HepG2 (cell line): ENCODE data around the gene SMC1B. TPM values are rescaled to one million over a fixed set of nuclear protein-coding genes. Genes with fewer than 3 reads are reported as not detected.
A peak's percentile ranks its signal among the peaks of the same experiment; 100 is the strongest.

ENCODE experiments used
- ATF2 ChIP-seq: sonication (generic); formaldehyde crosslinking; IDR thresholded peaks from 2 replicates; pipeline ENCODE4 v1.4.0; 2020; ENCODE audit warnings: missing genetic modification reagents
- CAMTA2 ChIP-seq: sonication (generic); formaldehyde crosslinking; IDR thresholded peaks from 2 replicates; pipeline ENCODE4 v1.4.0; 2020; ENCODE audit warnings: mild to moderate bottlenecking, missing genetic modification reagents, borderline replicate concordance
- FOXA3 ChIP-seq: IDR thresholded peaks from 2 replicates; pipeline ENCODE4 v1.6.1; 2016; ENCODE audit warnings: missing genetic modification reagents, missing compliant biosample characterization
- GMEB1 ChIP-seq: sonication (generic); formaldehyde crosslinking; IDR thresholded peaks from 2 replicates; pipeline ENCODE4 v1.5.1; 2020; ENCODE audit warnings: missing genetic modification reagents, mild to moderate bottlenecking, borderline replicate concordance
- HNF4G ChIP-seq, 2 experiments: sonication (generic) in 1 of 2; formaldehyde crosslinking in 1 of 2; IDR thresholded peaks; 2 replicates each; pipeline versions ENCODE4 v1.4.0 to v1.6.1; 2011 to 2020; ENCODE audit warnings: borderline replicate concordance in 2 of 2, low read depth in 2 of 2, mild to moderate bottlenecking in 2 of 2, low read length in 1 of 2, missing genetic modification reagents in 1 of 2, moderate library complexity in 1 of 2
- KLF6 ChIP-seq: IDR thresholded peaks from 2 replicates; pipeline ENCODE4 v1.8.0; 2016; ENCODE audit warnings: missing biosample characterization, missing genetic modification reagents
- NBN ChIP-seq: fragments of 450-650 bp; conservative IDR thresholded peaks from 2 replicates; pipeline ENCODE4 v1.6.1; 2017
- PHB2 ChIP-seq: fragments of 450-650 bp; IDR thresholded peaks from 2 replicates; pipeline ENCODE4 v1.6.1; 2018; ENCODE audit not compliant: partially characterized antibody
- POLR2AphosphoS5 ChIP-seq: IDR thresholded peaks from 2 replicates; pipeline ENCODE4 v1.6.1; 2012; ENCODE audit warnings: low read depth, low read length
- TEAD3 ChIP-seq: optimal IDR thresholded peaks from 2 replicates; pipeline ENCODE3; 2016; ENCODE audit warnings: borderline replicate concordance
- ZFP1 ChIP-seq: IDR thresholded peaks from 2 replicates; pipeline ENCODE4 v1.6.1; 2016
- ZFP36 ChIP-seq: fragments of 150-350 bp; IDR thresholded peaks from 2 replicates; pipeline ENCODE4 v1.6.1; 2018; ENCODE audit warnings: borderline replicate concordance, low read length, low read depth; ENCODE audit not compliant: partially characterized antibody
- ZNF30 ChIP-seq: sonication (generic); formaldehyde crosslinking; IDR thresholded peaks from 2 replicates; pipeline ENCODE4 v1.5.0; 2020; ENCODE audit warnings: mild to moderate bottlenecking, missing genetic modification reagents
- ZNF451 ChIP-seq: sonication (generic); formaldehyde crosslinking; IDR thresholded peaks from 2 replicates; pipeline ENCODE4 v1.5.0; 2020; ENCODE audit warnings: mild to moderate bottlenecking, missing genetic modification reagents
- ZNF484 ChIP-seq: sonication (generic); formaldehyde crosslinking; IDR thresholded peaks from 2 replicates; pipeline ENCODE4 v1.5.1; 2020; ENCODE audit warnings: mild to moderate bottlenecking, low read depth, missing genetic modification reagents, borderline replicate concordance
- ZNF512 ChIP-seq: sonication (generic); formaldehyde crosslinking; IDR thresholded peaks from 2 replicates; pipeline ENCODE4 v1.4.0; 2020; ENCODE audit warnings: mild to moderate bottlenecking, missing genetic modification reagents
- ZNF670 ChIP-seq: sonication (generic); formaldehyde crosslinking; IDR thresholded peaks from 2 replicates; pipeline ENCODE4 v1.8.0; 2022; ENCODE audit warnings: mild to moderate bottlenecking, missing genetic modification reagents, borderline replicate concordance
- ZNF839 ChIP-seq: sonication (generic); formaldehyde crosslinking; IDR thresholded peaks from 2 replicates; pipeline ENCODE4 v1.4.0; 2020; ENCODE audit warnings: missing genetic modification reagents, mild to moderate bottlenecking, borderline replicate concordance
- polyA plus RNA-seq, 8 experiments: library from polyadenylated mRNA; depleted of rRNA in 3 of 8; stranded (reverse) in 7 of 8; unstranded in 1 of 8; fragments of >200 nt; fragmentation: Illumina TruSeq in 4 of 8; extraction: Trizol in 4 of 8; gene quantifications; 2 replicates each; pipeline versions ENCODE4 v1.2.1 to v1.2.3, GENCODE V29; 2011 to 2016; ENCODE audit warnings: low read depth in 4 of 8, missing spikeins in 1 of 8, mixed read lengths in 1 of 8; ENCODE audit not compliant: insufficient read depth in 1 of 8
- total RNA-seq, 5 experiments: library from RNA; depleted of rRNA; stranded (reverse); fragments of >200 nt; fragmentation: Illumina TruSeq; extraction: Trizol; gene quantifications; 2 replicates each; pipeline ENCODE4 v1.2.3, GENCODE V29; 2016; ENCODE audit warnings: low read depth in 1 of 5
- TF ChIP-seq, protein P1 (sequence below): sonication (generic); formaldehyde crosslinking; IDR thresholded peaks from 2 replicates; pipeline ENCODE4 v1.5.0; 2020; ENCODE audit warnings: mild to moderate bottlenecking, missing genetic modification reagents, borderline replicate concordance
- TF ChIP-seq, protein P2 (sequence below): sonication (generic); formaldehyde crosslinking; IDR thresholded peaks from 2 replicates; pipeline ENCODE4 v1.4.0; 2020; ENCODE audit warnings: missing genetic modification reagents

Gene SMC1B
- total and polyA plus RNA-seq, 2 of the 13 experiments (the other 11 are each of a cell fraction or from before 2014, with no cell fraction given) = not detected

DNA sequence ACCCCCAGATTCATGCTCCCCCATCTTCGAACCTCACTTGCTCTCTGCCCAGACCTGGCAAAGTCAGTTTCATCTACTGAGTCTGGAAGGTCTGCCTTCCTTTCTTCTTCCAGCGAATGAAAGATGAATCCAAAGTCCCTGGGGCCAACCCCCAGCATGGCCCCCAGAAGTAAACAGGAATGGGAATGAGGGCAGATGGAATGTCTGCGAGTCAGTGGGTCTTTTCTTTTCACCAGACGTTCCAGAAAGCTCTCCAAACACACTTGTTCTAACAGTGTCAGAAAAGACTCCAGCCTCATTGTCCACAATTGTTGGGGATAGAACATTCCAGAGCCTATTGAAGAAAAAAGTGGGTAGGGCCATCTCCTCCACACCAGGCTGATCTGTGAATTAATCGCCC, 28.7 kb upstream of the SMC1B start (continued):
- TF ChIP-seq, protein P1, sequence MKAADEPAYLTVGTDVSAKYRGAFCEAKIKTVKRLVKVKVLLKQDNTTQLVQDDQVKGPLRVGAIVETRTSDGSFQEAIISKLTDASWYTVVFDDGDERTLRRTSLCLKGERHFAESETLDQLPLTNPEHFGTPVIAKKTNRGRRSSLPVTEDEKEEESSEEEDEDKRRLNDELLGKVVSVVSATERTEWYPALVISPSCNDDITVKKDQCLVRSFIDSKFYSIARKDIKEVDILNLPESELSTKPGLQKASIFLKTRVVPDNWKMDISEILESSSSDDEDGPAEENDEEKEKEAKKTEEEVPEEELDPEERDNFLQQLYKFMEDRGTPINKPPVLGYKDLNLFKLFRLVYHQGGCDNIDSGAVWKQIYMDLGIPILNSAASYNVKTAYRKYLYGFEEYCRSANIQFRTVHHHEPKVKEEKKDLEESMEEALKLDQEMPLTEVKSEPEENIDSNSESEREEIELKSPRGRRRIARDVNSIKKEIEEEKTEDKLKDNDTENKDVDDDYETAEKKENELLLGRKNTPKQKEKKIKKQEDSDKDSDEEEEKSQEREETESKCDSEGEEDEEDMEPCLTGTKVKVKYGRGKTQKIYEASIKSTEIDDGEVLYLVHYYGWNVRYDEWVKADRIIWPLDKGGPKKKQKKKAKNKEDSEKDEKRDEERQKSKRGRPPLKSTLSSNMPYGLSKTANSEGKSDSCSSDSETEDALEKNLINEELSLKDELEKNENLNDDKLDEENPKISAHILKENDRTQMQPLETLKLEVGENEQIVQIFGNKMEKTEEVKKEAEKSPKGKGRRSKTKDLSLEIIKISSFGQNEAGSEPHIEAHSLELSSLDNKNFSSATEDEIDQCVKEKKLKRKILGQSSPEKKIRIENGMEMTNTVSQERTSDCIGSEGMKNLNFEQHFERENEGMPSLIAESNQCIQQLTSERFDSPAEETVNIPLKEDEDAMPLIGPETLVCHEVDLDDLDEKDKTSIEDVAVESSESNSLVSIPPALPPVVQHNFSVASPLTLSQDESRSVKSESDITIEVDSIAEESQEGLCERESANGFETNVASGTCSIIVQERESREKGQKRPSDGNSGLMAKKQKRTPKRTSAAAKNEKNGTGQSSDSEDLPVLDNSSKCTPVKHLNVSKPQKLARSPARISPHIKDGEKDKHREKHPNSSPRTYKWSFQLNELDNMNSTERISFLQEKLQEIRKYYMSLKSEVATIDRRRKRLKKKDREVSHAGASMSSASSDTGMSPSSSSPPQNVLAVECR (CRISPR knock-in tag) = no peak
- TF ChIP-seq ZNF484 (CRISPR knock-in tag) = no peak
- TF ChIP-seq FOXA3 (CRISPR knock-in tag) = peak; percentile 80
- TF ChIP-seq ZNF451 = no peak
- TF ChIP-seq ZFP1 (CRISPR knock-in tag) = no peak
- TF ChIP-seq POLR2AphosphoS5 = no peak
- TF ChIP-seq ZNF30 (CRISPR knock-in tag) = no peak
- no peak for TF ChIP-seq KLF6 (CRISPR knock-in tag)
- peak; percentile 68 for TF ChIP-seq TEAD3 (CRISPR knock-in tag)
- TF ChIP-seq ATF2 (CRISPR knock-in tag) = no peak
- no peak for TF ChIP-seq ZNF839 (CRISPR knock-in tag)
- no peak for TF ChIP-seq GMEB1 (CRISPR knock-in tag)
- no peak for TF ChIP-seq ZFP36
- no peak for TF ChIP-seq ZNF512 (CRISPR knock-in tag)
- no peak for TF ChIP-seq CAMTA2
- TF ChIP-seq PHB2 = no peak
- TF ChIP-seq ZNF670 (CRISPR knock-in tag) = no peak
- no peak for TF ChIP-seq NBN
- TF ChIP-seq HNF4G (IDR thresholded peaks at IDR 0.05; ENCODE audit: borderline replicate concordance, low read depth, low read length) = peak; percentile 49
- TF ChIP-seq HNF4G (CRISPR knock-in tag; IDR thresholded peaks at IDR 0.05; ENCODE audit: borderline replicate concordance, low read depth) = no peak
- TF ChIP-seq, protein P2, sequence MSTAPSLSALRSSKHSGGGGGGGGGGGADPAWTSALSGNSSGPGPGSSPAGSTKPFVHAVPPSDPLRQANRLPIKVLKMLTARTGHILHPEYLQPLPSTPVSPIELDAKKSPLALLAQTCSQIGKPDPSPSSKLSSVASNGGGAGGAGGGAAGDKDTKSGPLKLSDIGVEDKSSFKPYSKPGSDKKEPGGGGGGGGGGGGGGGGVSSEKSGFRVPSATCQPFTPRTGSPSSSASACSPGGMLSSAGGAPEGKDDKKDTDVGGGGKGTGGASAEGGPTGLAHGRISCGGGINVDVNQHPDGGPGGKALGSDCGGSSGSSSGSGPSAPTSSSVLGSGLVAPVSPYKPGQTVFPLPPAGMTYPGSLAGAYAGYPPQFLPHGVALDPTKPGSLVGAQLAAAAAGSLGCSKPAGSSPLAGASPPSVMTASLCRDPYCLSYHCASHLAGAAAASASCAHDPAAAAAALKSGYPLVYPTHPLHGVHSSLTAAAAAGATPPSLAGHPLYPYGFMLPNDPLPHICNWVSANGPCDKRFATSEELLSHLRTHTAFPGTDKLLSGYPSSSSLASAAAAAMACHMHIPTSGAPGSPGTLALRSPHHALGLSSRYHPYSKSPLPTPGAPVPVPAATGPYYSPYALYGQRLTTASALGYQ (CRISPR knock-in tag) = no peak
